ENCODE data around the gene PLK3. TPM values are rescaled to one million over a fixed set of nuclear protein-coding genes. Genes with fewer than 3 reads are reported as not detected.
A peak's percentile ranks its signal among the peaks of the same experiment; 100 is the strongest.

PLK3 gene
- total and polyA plus RNA-seq, 10 of the 15 experiments (the other 5 are each of a cell fraction or from before 2014, with no cell fraction given), result 1.5 to 23.2 (median 12.1) TPM

DNA sequence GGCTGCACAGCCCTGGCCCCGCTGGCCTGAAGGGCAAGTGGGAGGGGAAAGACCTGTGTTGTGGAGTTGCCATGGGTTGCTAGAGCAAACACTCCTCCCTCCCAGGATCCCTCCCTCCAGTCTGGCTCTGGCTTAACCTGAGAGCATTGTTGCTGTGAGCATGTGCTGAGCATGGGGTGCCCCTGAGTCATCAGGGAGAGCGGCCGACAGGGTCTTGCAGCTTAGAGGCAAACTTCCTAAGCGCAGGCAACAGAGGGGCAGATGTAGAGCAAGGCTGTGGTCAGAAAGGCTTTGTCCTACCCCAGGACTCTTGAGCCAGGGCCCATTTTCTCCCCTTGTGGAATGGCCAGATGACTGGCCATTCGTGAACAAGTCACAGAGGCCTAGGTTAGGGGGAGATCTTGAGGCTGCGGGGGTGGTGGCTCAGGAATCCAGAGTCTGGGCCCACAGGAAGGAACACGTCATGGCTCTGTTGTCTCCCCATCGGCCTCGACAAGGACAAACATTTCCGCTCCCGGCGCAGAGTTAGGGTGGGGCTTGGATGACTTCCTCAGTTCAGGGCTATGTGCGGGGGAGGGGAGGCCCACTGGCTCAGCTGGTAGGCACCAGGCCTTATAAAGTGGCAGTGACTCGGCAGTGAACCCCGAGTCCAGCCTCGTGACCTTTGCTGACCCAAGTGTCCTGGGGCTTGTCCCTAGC lies 7.3 kb downstream of the PLK3 start (continued):
- TF ChIP-seq, protein P1, sequence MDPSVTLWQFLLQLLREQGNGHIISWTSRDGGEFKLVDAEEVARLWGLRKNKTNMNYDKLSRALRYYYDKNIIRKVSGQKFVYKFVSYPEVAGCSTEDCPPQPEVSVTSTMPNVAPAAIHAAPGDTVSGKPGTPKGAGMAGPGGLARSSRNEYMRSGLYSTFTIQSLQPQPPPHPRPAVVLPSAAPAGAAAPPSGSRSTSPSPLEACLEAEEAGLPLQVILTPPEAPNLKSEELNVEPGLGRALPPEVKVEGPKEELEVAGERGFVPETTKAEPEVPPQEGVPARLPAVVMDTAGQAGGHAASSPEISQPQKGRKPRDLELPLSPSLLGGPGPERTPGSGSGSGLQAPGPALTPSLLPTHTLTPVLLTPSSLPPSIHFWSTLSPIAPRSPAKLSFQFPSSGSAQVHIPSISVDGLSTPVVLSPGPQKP (IDR thresholded peaks at IDR 0.05; ENCODE audit: low read depth, low read length), result 0 out of 2 replicates have a peak, but pooled peaks have one; percentile 27
- no peak for TF ChIP-seq RELA (IDR thresholded peaks at IDR 0.05; ENCODE audit: borderline replicate concordance, partially characterized antibody)
- TF ChIP-seq POLR2A (IDR thresholded peaks at IDR 0.05; ENCODE audit: low read depth, low read length), result no peak; the same call in none of the 2 replicates
- peak; percentile 41 for TF ChIP-seq SP1 (IDR thresholded peaks at IDR 0.05; ENCODE audit: low read depth, low read length)
- no peak for TF ChIP-seq SIX5 (IDR thresholded peaks at IDR 0.05; ENCODE audit: low read depth, low read length, severe bottlenecking)
- TF ChIP-seq, protein P2, sequence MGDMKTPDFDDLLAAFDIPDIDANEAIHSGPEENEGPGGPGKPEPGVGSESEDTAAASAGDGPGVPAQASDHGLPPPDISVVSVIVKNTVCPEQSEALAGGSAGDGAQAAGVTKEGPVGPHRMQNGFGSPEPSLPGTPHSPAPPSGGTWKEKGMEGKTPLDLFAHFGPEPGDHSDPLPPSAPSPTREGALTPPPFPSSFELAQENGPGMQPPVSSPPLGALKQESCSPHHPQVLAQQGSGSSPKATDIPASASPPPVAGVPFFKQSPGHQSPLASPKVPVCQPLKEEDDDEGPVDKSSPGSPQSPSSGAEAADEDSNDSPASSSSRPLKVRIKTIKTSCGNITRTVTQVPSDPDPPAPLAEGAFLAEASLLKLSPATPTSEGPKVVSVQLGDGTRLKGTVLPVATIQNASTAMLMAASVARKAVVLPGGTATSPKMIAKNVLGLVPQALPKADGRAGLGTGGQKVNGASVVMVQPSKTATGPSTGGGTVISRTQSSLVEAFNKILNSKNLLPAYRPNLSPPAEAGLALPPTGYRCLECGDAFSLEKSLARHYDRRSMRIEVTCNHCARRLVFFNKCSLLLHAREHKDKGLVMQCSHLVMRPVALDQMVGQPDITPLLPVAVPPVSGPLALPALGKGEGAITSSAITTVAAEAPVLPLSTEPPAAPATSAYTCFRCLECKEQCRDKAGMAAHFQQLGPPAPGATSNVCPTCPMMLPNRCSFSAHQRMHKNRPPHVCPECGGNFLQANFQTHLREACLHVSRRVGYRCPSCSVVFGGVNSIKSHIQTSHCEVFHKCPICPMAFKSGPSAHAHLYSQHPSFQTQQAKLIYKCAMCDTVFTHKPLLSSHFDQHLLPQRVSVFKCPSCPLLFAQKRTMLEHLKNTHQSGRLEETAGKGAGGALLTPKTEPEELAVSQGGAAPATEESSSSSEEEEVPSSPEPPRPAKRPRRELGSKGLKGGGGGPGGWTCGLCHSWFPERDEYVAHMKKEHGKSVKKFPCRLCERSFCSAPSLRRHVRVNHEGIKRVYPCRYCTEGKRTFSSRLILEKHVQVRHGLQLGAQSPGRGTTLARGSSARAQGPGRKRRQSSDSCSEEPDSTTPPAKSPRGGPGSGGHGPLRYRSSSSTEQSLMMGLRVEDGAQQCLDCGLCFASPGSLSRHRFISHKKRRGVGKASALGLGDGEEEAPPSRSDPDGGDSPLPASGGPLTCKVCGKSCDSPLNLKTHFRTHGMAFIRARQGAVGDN (IDR thresholded peaks at IDR 0.05), result peak; percentile 97
- TF ChIP-seq, protein P3, sequence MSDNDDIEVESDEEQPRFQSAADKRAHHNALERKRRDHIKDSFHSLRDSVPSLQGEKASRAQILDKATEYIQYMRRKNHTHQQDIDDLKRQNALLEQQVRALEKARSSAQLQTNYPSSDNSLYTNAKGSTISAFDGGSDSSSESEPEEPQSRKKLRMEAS (IDR thresholded peaks at IDR 0.05; ENCODE audit: low read depth, low read length), result peak; percentile 61; the same call in 1 of the 2 replicates
- peak; percentile 51; the same call in 1 of the 2 replicates for TF ChIP-seq BMI1 (IDR thresholded peaks at IDR 0.05; ENCODE audit: borderline replicate concordance)
- TF ChIP-seq ZSCAN29 (IDR thresholded peaks at IDR 0.05), result no peak
- peak; percentile 54; the same call in 1 of the 2 replicates for TF ChIP-seq SPI1 (IDR thresholded peaks at IDR 0.05; ENCODE audit: borderline replicate concordance, insufficient read depth, low read depth, low read length)
- peak; percentile 10; the same call in 1 of the 3 replicates for TF ChIP-seq POU2F2 (IDR thresholded peaks at IDR 0.05; ENCODE audit: borderline replicate concordance, low read depth, low read length)
- no peak for TF ChIP-seq WRNIP1 (IDR thresholded peaks at IDR 0.05; ENCODE audit: borderline replicate concordance, low read depth, low read length)
- no peak for TF ChIP-seq BACH1 (IDR thresholded peaks at IDR 0.05; ENCODE audit: borderline replicate concordance)
- TF ChIP-seq MYC (IDR thresholded peaks at IDR 0.05; ENCODE audit: insufficient read depth, insufficient read length, insufficient replicate concordance, low read length, severe bottlenecking), result no peak
- TF ChIP-seq, protein P4, sequence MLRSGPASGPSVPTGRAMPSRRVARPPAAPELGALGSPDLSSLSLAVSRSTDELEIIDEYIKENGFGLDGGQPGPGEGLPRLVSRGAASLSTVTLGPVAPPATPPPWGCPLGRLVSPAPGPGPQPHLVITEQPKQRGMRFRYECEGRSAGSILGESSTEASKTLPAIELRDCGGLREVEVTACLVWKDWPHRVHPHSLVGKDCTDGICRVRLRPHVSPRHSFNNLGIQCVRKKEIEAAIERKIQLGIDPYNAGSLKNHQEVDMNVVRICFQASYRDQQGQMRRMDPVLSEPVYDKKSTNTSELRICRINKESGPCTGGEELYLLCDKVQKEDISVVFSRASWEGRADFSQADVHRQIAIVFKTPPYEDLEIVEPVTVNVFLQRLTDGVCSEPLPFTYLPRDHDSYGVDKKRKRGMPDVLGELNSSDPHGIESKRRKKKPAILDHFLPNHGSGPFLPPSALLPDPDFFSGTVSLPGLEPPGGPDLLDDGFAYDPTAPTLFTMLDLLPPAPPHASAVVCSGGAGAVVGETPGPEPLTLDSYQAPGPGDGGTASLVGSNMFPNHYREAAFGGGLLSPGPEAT (IDR thresholded peaks at IDR 0.05; ENCODE audit: low read depth), result 0 out of 2 replicates have a peak, but pooled peaks have one; percentile 55
- peak; percentile 11 for TF ChIP-seq HDGF (IDR thresholded peaks at IDR 0.05)
- no peak for TF ChIP-seq JUND (IDR thresholded peaks at IDR 0.05; ENCODE audit: low read depth, low read length)
- TF ChIP-seq ETV6 (conservative IDR thresholded peaks at IDR 0.05 in 1 of 2, IDR thresholded peaks at IDR 0.05 in 1 of 2; ENCODE audit: borderline replicate concordance in 1 of 2, low read depth in 1 of 2), result peak in 1 of 2 experiments; percentile 66; a peak in 2 of 4 replicates
- no peak for TF ChIP-seq HDAC2 (IDR thresholded peaks at IDR 0.05)
- TF ChIP-seq NFIC (IDR thresholded peaks at IDR 0.05; ENCODE audit: low read depth, low read length), result no peak

Measured in GM12878 (cell line).